B cell (primary cell): ENCODE results near the gene PANK2. TPM values are rescaled to one million over a fixed set of nuclear protein-coding genes. Genes with fewer than 3 reads are reported as not detected.

Source experiments
- ATAC-seq: fragments of 200-7000 bp; cut with Tn5 transposase; one replicate; pipeline ENCODE4 v1.10.0; 2021; ENCODE audit warnings: low read depth, mild to moderate bottlenecking, moderate number of reproducible peaks, moderate library complexity
- CTCF ChIA-PET: fragments of 350-600 bp; sonication (Branson Sonifier 250); formaldehyde crosslinking; loops from one replicate; lab custom pipeline; 2021; ENCODE audit warnings: antibody characterized with exemption, inconsistent platforms; lab: Charles Lee
- POLR2A ChIA-PET: fragments of 350-600 bp; sonication (Branson Sonifier 250); formaldehyde crosslinking; loops from one replicate; lab custom pipeline; 2021; ENCODE audit warnings: antibody characterized with exemption; lab: Charles Lee
- DNase-seq: peaks from one replicate; pipeline ENCODE4 v3.0.0; 2013
- H2AFZ ChIP-seq: 2 replicates; pipeline ENCODE4 v1.6.1; 2012; ENCODE audit warnings: mild to moderate bottlenecking, low read depth, low read length; ENCODE audit not compliant: insufficient read depth, poor library complexity, severe bottlenecking
- H3K27ac ChIP-seq, 2 donors: 1 replicate in 1 of 2; 2 replicates in 1 of 2; pipeline ENCODE4 v1.5.1; 2012 to 2013; ENCODE audit warnings: low read length in 2 of 2, mild to moderate bottlenecking in 2 of 2, moderate library complexity in 1 of 2
- H3K27me3 ChIP-seq, 4 experiments: fragments of 200-600 bp in 1 of 4; sonication (generic) in 1 of 4; replicated peaks in 1 of 4; 1 replicate in 2 of 4; 2 replicates in 2 of 4; pipeline versions ENCODE4 v1.6.1 to v1.7.0; 2013 to 2016; ENCODE audit warnings: low read length in 3 of 4, mild to moderate bottlenecking in 2 of 4, mixed read lengths in 1 of 4, moderate library complexity in 1 of 4; ENCODE audit not compliant: insufficient read depth in 4 of 4, control insufficient read depth in 3 of 4; ENCODE audit errors: control extremely low read depth in 1 of 4
- H3K36me3 ChIP-seq, 2 experiments: replicated peaks in 1 of 2; 1 replicate in 1 of 2; 2 replicates in 1 of 2; pipeline versions ENCODE4 v1.6.1 to v1.7.1; 2013; ENCODE audit warnings: low read length in 1 of 2; ENCODE audit not compliant: insufficient read depth in 2 of 2, control insufficient read depth in 1 of 2; ENCODE audit errors: control extremely low read depth in 1 of 2, extremely low read depth in 1 of 2
- H3K4me1 ChIP-seq, 2 donors: fragments of 200-600 bp in 1 of 2; sonication (generic) in 1 of 2; 1 replicate in 1 of 2; 2 replicates in 1 of 2; pipeline versions ENCODE4 v1.5.1 to v1.6.1; 2013 to 2017; ENCODE audit warnings: low read length in 2 of 2; ENCODE audit not compliant: control insufficient read depth in 2 of 2, insufficient read depth in 2 of 2
- H3K4me2 ChIP-seq: replicated peaks from 2 replicates; pipeline ENCODE3; 2012; ENCODE audit warnings: mild to moderate bottlenecking, low read depth, low read length; ENCODE audit not compliant: poor library complexity, severe bottlenecking
- H3K4me3 ChIP-seq, 5 experiments: fragments of 200-600 bp in 1 of 5; sonication (generic) in 1 of 5; 1 replicate in 3 of 5; 2 replicates in 2 of 5; pipeline versions ENCODE4 v1.5.1 to v1.7.0; 2011 to 2016; ENCODE audit warnings: low read length in 4 of 5, mild to moderate bottlenecking in 4 of 5, low read depth in 2 of 5, control low read depth in 1 of 5, moderate library complexity in 1 of 5; ENCODE audit not compliant: insufficient read depth in 1 of 5; ENCODE audit errors: control extremely low read depth in 1 of 5, extremely low read depth in 1 of 5
- H3K79me2 ChIP-seq: fragments of 200-600 bp; sonication (generic); one replicate; pipeline ENCODE4 v1.6.0; 2016; ENCODE audit warnings: low read length; ENCODE audit not compliant: control insufficient read depth, insufficient read depth
- H3K9ac ChIP-seq: fragments of 200-600 bp; sonication (generic); 2 replicates; pipeline ENCODE4 v1.6.1; 2017; ENCODE audit warnings: mild to moderate bottlenecking, low read length, moderate library complexity
- H3K9me3 ChIP-seq, 3 donors: one replicate each; pipeline versions ENCODE4 v1.6.1 to v1.7.1; 2013; ENCODE audit warnings: low read length in 2 of 3; ENCODE audit not compliant: control insufficient read depth in 2 of 3, insufficient read depth in 1 of 3; ENCODE audit errors: control extremely low read depth in 1 of 3
- H4K20me1 ChIP-seq: 2 replicates; pipeline ENCODE4 v1.6.0; 2012; ENCODE audit warnings: mild to moderate bottlenecking, low read length; ENCODE audit not compliant: insufficient read depth, control insufficient read depth, poor library complexity, severe bottlenecking
- H3K27ac Mint-ChIP-seq: one replicate; pipeline ENCODE4 v1.8.0; 2021; ENCODE audit warnings: mixed read lengths
- H3K27me3 Mint-ChIP-seq: one replicate; pipeline ENCODE4 v1.8.0; 2021; ENCODE audit warnings: mixed read lengths
- H3K4me1 Mint-ChIP-seq: one replicate; pipeline ENCODE4 v1.8.0; 2021; ENCODE audit warnings: mixed read lengths
- H3K4me3 Mint-ChIP-seq: one replicate; pipeline ENCODE4 v1.8.0; 2021; ENCODE audit warnings: mixed read lengths
- H3K9me3 Mint-ChIP-seq: one replicate; pipeline ENCODE4 v1.8.0; 2022; ENCODE audit warnings: mixed read lengths; ENCODE audit not compliant: insufficient read depth
- EZH2 ChIP-seq: IDR thresholded peaks from 2 replicates; pipeline ENCODE4 v1.6.1; 2012; ENCODE audit warnings: borderline replicate concordance, low read depth, mild to moderate bottlenecking, moderate library complexity, low read length; ENCODE audit not compliant: insufficient read depth, poor library complexity, severe bottlenecking
- WGBS: methylation state at CpG from one replicate; pipeline ENCODE4 v1.1.5; 2013; ENCODE audit warnings: missing lambda C conversion rate; ENCODE audit not compliant: insufficient coverage; 5-methylcytosine and 5-hydroxymethylcytosine counted together
- intact Hi-C: fragments of 100-400 bp; cut with micrococcal nuclease; formaldehyde crosslinking; loops from one replicate; pipeline ENCODE4 v1.10.0; 2022
- polyA plus RNA-seq: library from polyadenylated mRNA; depleted of rRNA; stranded (reverse); fragments of >200 nt; gene quantifications from 2 replicates; pipeline ENCODE4 v1.2.3, GENCODE V29; 2012
- total RNA-seq, 2 donors: library from RNA; stranded (reverse); fragments of 120-200 nt in 1 of 2; gene quantifications; 1 replicate in 1 of 2; 2 replicates in 1 of 2; pipeline versions ENCODE4 v1.2.3 to v1.2.4, GENCODE V29; 2013 to 2022
- TF ChIP-seq, protein P1 (sequence below): fragments of 200-600 bp; IDR thresholded peaks from one replicate; pipeline ENCODE4 v1.8.0; 2022; ENCODE audit warnings: antibody characterized with exemption, mild to moderate bottlenecking

Gene PANK2
- total and polyA plus RNA-seq, 2 donors (not counting 1 experiment from before 2014, with no cell fraction given): 20.5 to 63.3 TPM

- H3K27me3 Mint-ChIP-seq: no peaks in the 10 kb centered on the region
- ChIA-PET CTCF (no interaction called here), POLR2A (no interaction called here)
- no peak overlapping the region for H3K4me2 ChIP-seq
- ATAC-seq: no peak
- H4K20me1 ChIP-seq: peaks cover 63% of the 10 kb centered on the region
- H3K4me1 ChIP-seq: peaks cover 9 to 10% of the 10 kb centered on the region in 2 donors
- no peak overlapping the region for H3K4me3 ChIP-seq
- no peak overlapping the region for H3K27ac ChIP-seq
- H2AFZ ChIP-seq: no peak overlapping the region
- H3K79me2 ChIP-seq: peaks cover 78% of the 10 kb centered on the region
- 89% methylated on average over 2 of the region's 2 CpGs for WGBS
- no peak for DNase-seq
- H3K4me1 Mint-ChIP-seq: peaks cover 28% of the 10 kb centered on the region
- H3K27ac Mint-ChIP-seq: peak overlapping the region; percentile 56
- no peak overlapping the region for H3K9ac ChIP-seq
- no peaks in the 10 kb centered on the region for H3K27me3 ChIP-seq
- H3K9me3 ChIP-seq: no peaks in the 10 kb centered on the region
- H3K9me3 Mint-ChIP-seq: no peaks in the 10 kb centered on the region
- no peak for TF ChIP-seq EZH2
- TF ChIP-seq, protein P1, sequence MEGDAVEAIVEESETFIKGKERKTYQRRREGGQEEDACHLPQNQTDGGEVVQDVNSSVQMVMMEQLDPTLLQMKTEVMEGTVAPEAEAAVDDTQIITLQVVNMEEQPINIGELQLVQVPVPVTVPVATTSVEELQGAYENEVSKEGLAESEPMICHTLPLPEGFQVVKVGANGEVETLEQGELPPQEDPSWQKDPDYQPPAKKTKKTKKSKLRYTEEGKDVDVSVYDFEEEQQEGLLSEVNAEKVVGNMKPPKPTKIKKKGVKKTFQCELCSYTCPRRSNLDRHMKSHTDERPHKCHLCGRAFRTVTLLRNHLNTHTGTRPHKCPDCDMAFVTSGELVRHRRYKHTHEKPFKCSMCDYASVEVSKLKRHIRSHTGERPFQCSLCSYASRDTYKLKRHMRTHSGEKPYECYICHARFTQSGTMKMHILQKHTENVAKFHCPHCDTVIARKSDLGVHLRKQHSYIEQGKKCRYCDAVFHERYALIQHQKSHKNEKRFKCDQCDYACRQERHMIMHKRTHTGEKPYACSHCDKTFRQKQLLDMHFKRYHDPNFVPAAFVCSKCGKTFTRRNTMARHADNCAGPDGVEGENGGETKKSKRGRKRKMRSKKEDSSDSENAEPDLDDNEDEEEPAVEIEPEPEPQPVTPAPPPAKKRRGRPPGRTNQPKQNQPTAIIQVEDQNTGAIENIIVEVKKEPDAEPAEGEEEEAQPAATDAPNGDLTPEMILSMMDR: no peak
- intact Hi-C loops: no loop called here
- H3K4me3 Mint-ChIP-seq: no peak overlapping the region
- H3K36me3 ChIP-seq: peaks cover 9 to 75% of the 10 kb centered on the region in 2 experiments
These were observed 22.8 kb downstream of the PANK2 start for GRCh38 chr20:3911956-3912355.

DNA sequence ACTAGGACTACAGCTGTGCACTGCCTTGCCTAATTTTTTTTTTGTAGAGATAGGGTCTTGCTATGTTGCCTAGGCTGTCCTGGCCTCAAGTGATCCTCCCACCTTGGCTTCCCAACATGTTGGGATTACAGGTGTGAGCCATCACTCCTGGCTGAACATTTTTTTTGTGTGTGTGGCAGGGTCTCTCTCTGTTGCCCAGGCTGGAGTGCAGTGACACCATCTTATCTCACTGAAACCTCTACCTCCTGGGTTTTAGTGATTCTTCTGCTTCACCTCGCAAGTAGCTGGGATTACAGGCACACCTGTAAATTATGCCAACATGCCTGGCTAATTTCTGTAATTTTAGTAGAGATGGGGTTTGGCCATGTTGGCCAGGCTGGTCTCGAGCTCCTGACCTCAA is 25.3 kb downstream of the PANK2 start:
- Histone ChIP-seq H3K4me2 (no peak overlapping the region), H3K36me3 (peaks cover 11 to 82% of the 10 kb centered on the region in 2 experiments), H3K9me3 (no peaks in the 10 kb centered on the region), H2AFZ (no peak overlapping the region), H3K27me3 (no peaks in the 10 kb centered on the region), H3K4me1 (no peaks in the 10 kb centered on the region), H3K79me2 (peaks cover 73% of the 10 kb centered on the region), H4K20me1 (peaks cover 54% of the 10 kb centered on the region), H3K27ac (no peak overlapping the region), H3K4me3 (no peak overlapping the region), H3K9ac (no peak overlapping the region)
- H3K9me3 Mint-ChIP-seq: no peaks in the 10 kb centered on the region
- ATAC-seq: no peak
- WGBS: 100% methylated on average over 1 of the region's 2 CpGs
- H3K27ac Mint-ChIP-seq: no peak overlapping the region
- H3K4me1 Mint-ChIP-seq: peaks cover 9% of the 10 kb centered on the region
- DNase-seq: no peak
- ChIA-PET POLR2A (no interaction called here), CTCF (no interaction called here)
- intact Hi-C loops: no loop called here
- no peaks in the 10 kb centered on the region for H3K27me3 Mint-ChIP-seq
- H3K4me3 Mint-ChIP-seq: no peak overlapping the region
- TF ChIP-seq, protein P1: no peak
- TF ChIP-seq EZH2: no peak
